HG03521 (cell line): ENCODE data around the gene RNF212.
"Not testable (repeated sequence)": the region's sequence is repeated elsewhere in the genome, so short reads cannot be mapped to it uniquely, and the experiment has no call there.

Experiments
- ATAC-seq: cut with Tn5 transposase; IDR thresholded peaks from one replicate; pipeline ENCODE4 v1.9.1; 2021; ENCODE audit warnings: mild to moderate bottlenecking, moderate library complexity; ENCODE audit not compliant: unreplicated experiment

RNF212 gene

DNA sequence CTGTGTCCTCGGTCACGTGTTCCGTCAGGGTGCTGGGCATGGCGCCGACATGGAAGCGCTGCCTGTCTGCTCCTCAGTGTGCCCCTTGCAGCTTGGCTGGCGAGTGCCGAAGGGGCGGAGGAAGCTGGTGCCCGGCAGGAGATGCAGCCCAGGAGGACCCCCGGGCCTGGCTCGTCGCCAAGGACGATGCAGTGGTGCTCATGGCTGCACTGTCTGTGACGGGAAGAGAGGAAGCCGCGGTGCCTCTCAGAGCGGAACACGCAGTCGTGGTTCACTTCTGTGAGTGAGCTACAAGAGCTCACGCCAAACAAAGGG, 63.8 kb downstream of the RNF212 start:
- ATAC-seq, result no peak

DNA sequence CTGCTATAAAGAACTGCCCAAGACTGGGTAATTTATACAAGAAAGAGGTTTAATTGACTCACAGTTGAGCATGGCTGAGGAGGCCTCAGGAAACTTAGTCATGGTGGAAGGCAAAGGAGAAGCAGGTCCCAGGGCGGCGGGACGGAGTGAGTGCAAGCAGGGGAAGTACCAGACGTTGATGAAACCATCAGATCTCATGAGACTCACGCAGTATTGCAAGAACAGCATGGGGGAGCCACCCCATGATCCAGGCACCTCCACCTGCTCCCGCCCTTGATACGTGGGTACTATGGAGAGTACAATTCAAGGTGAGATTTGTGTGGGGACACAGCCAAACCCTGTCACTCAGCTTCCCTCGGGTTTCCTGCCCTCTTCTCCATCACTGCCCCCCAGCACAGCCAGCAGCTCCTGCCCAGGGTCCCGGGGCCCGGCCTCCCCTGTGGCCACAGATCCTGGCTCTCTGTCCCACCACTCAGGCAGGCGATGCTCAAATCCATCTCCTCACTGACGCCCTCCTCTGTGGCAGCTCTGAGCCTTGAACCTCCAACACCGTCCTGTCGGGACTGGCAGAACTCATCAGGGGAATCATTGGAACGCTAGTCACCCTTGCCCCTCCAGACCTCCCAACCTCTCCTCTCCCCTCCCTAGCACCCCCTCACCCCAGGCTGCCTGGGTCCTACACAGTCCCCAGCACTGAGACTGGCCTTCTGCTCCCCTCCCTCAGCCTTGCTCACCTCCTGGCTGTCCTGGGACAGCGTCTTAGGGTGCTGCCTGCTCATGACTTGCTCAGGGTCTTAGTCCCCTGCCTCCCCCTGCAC, 64.4 kb downstream of the RNF212 start:
- ATAC-seq, result no peak

GRCh38 chr4:1047976-1048772, 65.2 kb downstream of the RNF212 start:
- no peak for ATAC-seq

DNA sequence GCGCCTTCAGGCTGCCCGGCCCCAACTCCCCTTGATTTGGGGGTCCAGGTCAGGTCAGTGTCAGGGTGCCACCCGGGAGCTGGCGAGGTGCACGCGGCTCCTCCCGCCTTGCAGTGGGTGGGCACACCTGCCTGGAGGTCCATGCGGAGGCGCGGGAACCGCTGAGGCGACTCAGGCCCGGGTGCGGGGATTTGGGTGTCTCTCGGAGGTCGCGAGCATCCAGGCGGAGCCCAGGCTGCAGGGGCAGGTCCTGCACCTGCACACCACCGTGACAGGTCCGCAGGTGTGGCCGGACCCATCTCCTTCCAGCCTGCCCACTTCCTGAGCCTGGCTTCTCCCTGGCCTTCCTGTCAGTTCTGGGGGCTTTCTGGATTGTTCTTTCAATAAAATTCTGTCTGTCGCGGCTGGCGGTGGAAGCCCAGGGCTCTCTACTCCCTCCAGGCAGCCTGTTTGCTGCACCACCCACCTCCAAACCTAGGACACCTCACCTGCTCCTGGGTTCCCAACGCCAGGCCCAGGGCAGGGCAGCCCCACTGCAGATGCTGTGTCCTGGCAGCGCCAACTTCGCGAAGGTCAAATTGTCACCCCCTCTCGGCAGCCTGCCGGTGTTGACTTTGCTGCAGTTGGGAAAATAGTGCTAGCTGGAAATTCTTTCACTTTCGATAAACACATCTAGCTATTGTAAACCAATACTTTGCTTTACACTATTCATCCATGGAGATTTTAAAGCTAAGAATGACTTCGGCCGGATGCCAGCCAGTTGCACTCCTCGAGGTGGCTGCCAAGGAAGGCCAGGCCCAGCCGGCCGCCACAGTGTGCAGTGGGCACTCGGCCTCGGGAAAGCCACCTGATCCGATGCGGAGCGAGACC, 66.0 kb downstream of the RNF212 start:
- ATAC-seq, result no peak

GRCh38 chr4:1046581-1047011, 66.8 kb downstream of the RNF212 start:
- not testable (repeated sequence) for ATAC-seq

GRCh38 chr4:1045595-1046201, 67.7 kb downstream of the RNF212 start:
- ATAC-seq, result no peak

DNA sequence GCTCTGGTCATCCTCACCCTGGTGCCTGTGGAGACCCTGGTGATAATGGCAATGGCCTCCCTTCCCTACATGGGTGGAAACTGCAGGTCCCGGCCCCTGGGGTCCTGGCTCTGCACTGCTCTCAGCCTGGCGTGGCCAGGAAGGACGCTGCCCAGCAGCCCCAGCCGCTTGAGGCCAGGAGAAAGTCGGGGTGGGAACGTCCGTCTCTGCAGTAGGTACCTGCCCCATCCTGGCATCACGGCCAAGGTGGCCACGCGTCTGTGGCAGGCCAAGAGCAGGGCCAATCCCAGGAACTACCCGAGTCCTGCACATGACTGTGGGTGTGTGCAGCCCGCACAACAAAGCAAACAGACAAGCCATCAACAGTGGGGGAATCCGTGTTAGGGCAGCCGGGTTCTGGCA, 68.2 kb downstream of the RNF212 start:
- ATAC-seq, result no peak

- no peak for ATAC-seq
Measured at GRCh38 chr4:1044469-1045192, 68.7 kb downstream of the RNF212 start.

- no peak for ATAC-seq
Measured at GRCh38 chr4:1043651-1044468, 69.5 kb downstream of the RNF212 start.

DNA sequence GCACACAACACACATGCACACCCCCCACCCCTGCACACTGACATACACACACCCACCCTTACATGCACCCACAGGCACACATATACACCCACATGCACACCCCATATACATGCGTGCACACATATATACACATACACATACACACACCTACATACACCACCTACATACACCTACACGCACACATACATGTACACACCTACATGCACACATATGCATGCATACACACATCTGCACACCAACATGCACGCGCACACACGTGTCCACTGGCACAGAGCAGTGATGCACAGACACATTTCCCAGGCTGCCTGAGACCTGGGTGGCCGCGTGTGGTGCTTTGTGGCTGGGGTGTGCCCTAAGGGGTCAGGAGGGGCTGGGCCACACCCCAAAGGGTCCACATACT, 70.2 kb downstream of the RNF212 start:
- ATAC-seq, result no peak

- no peak for ATAC-seq
Measured at GRCh38 chr4:1042352-1043055, 70.9 kb downstream of the RNF212 start.

DNA sequence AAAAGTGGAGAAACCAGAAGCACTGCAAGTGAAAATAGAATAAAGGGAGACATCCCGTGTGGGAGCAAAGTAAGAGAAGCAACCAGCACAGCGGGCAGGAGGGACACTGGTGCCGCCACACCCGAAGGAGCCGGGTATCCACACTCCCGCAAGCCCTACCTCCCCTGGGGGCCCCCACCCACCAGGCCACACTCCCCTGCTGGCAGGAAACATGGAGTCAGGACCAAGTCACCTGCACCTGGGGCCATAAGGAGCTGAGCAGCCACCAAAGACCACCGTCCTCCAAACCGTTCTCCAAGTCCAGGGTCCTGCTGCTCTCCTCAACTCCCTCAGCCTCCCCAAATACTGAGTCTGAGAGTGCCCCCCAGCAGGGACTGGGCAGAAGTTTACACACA, 71.4 kb downstream of the RNF212 start:
- no peak for ATAC-seq

- ATAC-seq, result no peak
Measured at GRCh38 chr4:1041147-1041935, 72.0 kb downstream of the RNF212 start.

GRCh38 chr4:1040344-1041146, 72.8 kb downstream of the RNF212 start:
- no peak for ATAC-seq

DNA sequence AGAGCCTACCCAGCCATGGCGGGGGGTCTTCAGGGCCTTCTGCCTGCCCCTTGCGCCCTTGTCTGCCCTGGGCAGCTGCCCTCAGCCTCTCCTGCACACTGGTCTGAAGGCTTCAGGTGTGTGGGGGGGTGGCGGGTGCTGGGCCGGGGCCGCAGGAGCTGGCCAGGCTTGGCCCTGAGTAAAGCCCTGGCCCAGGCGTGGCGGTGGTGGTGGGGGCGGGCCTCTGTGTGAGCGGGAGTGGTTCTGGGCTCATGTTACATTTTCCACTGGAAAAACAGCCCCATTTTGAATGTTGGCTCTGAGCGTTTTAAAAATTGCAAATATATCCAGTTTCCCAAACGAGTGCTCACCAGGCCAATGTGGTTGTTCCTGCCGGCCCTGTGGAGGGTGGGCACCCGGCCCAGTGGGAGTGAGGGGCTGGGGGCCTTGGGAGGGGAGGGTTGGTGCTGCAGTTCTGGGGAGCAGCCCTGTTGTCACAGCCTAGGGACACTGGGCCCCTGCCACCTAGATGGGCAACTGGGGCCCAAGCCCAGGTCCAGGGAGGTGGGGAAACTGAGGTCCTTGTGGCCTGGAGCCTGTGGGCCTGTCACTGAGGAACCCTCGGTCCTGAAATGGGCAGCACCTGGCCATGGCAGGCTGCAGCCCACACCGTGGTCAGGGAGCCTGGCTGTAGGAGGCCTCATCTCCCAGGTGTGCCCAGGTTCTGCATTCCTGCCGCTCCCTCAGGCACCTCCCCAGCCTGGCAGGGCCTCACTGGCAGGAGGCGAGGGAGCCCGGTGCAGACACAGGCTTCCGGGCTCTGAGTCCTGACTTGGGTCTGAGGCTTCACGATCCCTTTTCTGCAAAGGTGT, 73.6 kb downstream of the RNF212 start:
- no peak for ATAC-seq

DNA sequence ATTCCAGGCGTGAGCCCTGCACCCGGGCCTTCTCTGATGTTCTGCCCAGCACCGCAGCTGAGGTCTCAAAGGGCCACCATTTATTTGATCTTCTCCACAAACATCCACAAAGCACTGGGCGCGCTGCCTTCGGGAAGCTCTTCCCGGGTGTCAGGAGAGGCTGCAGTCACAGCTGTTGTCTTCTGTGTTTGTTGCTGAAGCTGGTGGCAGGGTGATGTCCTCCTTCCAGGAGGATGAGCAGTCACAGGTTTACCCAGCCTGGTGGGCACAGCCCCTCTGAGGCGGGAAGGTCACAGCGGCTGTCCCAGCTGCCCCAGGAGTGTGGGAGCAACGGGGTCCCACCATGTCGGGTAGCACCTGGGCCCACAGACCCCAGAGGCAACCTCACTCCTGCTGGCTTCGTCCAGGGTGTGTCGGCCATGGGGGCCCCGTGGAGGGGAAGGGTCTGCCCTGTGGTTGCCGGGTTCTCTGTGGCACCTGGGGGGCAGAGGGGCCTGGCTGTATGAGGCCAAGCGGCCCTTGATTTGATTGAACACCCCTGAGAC, 74.3 kb downstream of the RNF212 start:
- ATAC-seq, result no peak
